ENCODE data around the gene ZNF519. TPM values are rescaled to one million over a fixed set of nuclear protein-coding genes. Genes with fewer than 3 reads are reported as not detected.

The ZNF519 gene
- total and polyA plus RNA-seq, 2 of the 8 experiments (the other 6 are each of a cell fraction or from before 2014, with no cell fraction given): 24.0 to 38.6 TPM

- ChIA-PET POLR2A (ENCODE audit: partially characterized antibody) (no interaction called here), CTCF (ENCODE audit: partially characterized antibody) (no interaction called here)
- Histone ChIP-seq H2BK12ac (ENCODE audit: low read depth, low read length) (no peak overlapping the region), H2AK5ac (ENCODE audit: low read depth, low read length) (no peak overlapping the region), H3K9ac (replicated peaks in 1 of 4; ENCODE audit: extremely low read depth in 1 of 4, low read depth in 3 of 4, low read length in 3 of 4) (no peak overlapping the region), H3K79me2 (ENCODE audit: control insufficient read depth in 1 of 2, insufficient read depth in 2 of 2, low read length in 2 of 2) (peaks cover 11 to 97% of the 10 kb centered on the region in 2 experiments), H3K79me1 (ENCODE audit: low read depth, low read length) (no peaks in the 10 kb centered on the region; the same call in 1 of the 2 replicates), H3K4me1 (replicated peaks in 1 of 4; ENCODE audit: control insufficient read depth in 3 of 4, insufficient read depth in 4 of 4, low read length in 3 of 4) (no peaks in the 10 kb centered on the region), H3K4me3 (ENCODE audit: extremely low read depth in 1 of 4, insufficient read depth in 2 of 4, low read depth in 3 of 4, low read length in 4 of 4) (no peak overlapping the region), H2BK120ac (replicated peaks; ENCODE audit: low read depth, low read length) (no peak overlapping the region), H3K23me2 (ENCODE audit: low read depth, low read length) (no peaks in the 10 kb centered on the region), H4K8ac (ENCODE audit: extremely low read depth, insufficient read depth, low read length) (no peak overlapping the region), H3K4ac (replicated peaks; ENCODE audit: insufficient read length, low read depth, low read length) (no peak overlapping the region), H2BK5ac (ENCODE audit: low read depth, low read length) (no peak overlapping the region), H2BK20ac (ENCODE audit: low read length) (no peak overlapping the region), H4K5ac (ENCODE audit: insufficient read length, low read depth, low read length) (no peak overlapping the region), H2BK15ac (ENCODE audit: low read length) (no peak overlapping the region), H2AFZ (ENCODE audit: low read length) (no peak overlapping the region), H4K20me1 (replicated peaks in 1 of 2; ENCODE audit: control insufficient read depth in 1 of 2, insufficient read depth in 2 of 2, low read length in 2 of 2) (peaks cover 0 to 4% of the 10 kb centered on the region in 2 experiments), H3K4me2 (ENCODE audit: insufficient read depth in 1 of 2, low read depth in 2 of 2, low read length in 2 of 2) (no peak overlapping the region), H3K14ac (ENCODE audit: insufficient read length) (no peak overlapping the region), H3K23ac (ENCODE audit: insufficient read length) (no peak overlapping the region), H3K27ac (ENCODE audit: low read depth, low read length) (no peak overlapping the region), H3K56ac (replicated peaks; ENCODE audit: insufficient read length, low read depth, low read length) (no peak overlapping the region), H3K27me3 (replicated peaks in 1 of 4; ENCODE audit: control insufficient read depth in 3 of 4, extremely low read depth in 1 of 4, insufficient read depth in 3 of 4, low read length in 3 of 4) (no peaks in the 10 kb centered on the region), H4K91ac (replicated peaks; ENCODE audit: insufficient read length, low read length) (no peak overlapping the region), H3K9me3 (ENCODE audit: insufficient read depth in 2 of 2, low read depth in 1 of 2, low read length in 1 of 2) (peaks cover 0 to 3% of the 10 kb centered on the region in 2 experiments; a peak in 1 of 4 replicates), H3K18ac (ENCODE audit: extremely low read depth, low read length) (no peak overlapping the region), H3K36me3 (ENCODE audit: control insufficient read depth in 2 of 4, insufficient read depth in 4 of 4, low read length in 3 of 4) (peaks cover 2 to 13% (median 4%) of the 10 kb centered on the region in 4 experiments; a peak in 5 of 8 replicates)
- no peak for FAIRE-seq
- WGBS, 2 experiments (ENCODE audit: extremely low coverage in 1 of 2, insufficient coverage in 1 of 2, insufficient read length in 1 of 2, insufficient replicate concordance in 2 of 2, low coverage in 1 of 2, low lambda C conversion rate in 2 of 2, missing lambda C conversion rate in 1 of 2): 90% methylated on average over 2 of the region's 2 CpGs; no CpG with 5 or more reads in 1 of the 2 experiments
- no peak for DNase-seq (ENCODE audit: low read depth in 1 of 2, low spot score in 2 of 2)
- TF ChIP-seq SUZ12 (IDR thresholded peaks at IDR 0.05; ENCODE audit: low read length) (no peak), CHD2 (IDR thresholded peaks at IDR 0.05; ENCODE audit: low read length) (no peak), SP2 (IDR thresholded peaks at IDR 0.05; ENCODE audit: low read length) (no peak), ATF3 (IDR thresholded peaks at IDR 0.05; ENCODE audit: insufficient read depth, low read depth, low read length) (no peak), POLR2AphosphoS5 (IDR thresholded peaks at IDR 0.05; ENCODE audit: low read depth, low read length) (no peak), HDAC6 (IDR thresholded peaks at IDR 0.05; ENCODE audit: low read depth, low read length) (no peak), SRF (IDR thresholded peaks at IDR 0.05; ENCODE audit: low read depth, low read length) (no peak), EP300 (IDR thresholded peaks at IDR 0.05; ENCODE audit: borderline replicate concordance in 1 of 2, low read depth in 2 of 2, low read length in 2 of 2) (no peak), MAX (IDR thresholded peaks at IDR 0.05) (no peak), TBP (IDR thresholded peaks at IDR 0.05; ENCODE audit: low read depth, low read length) (no peak), RNF2 (IDR thresholded peaks at IDR 0.05; ENCODE audit: borderline replicate concordance, low read depth, low read length, missing control alignments, poor library complexity, severe bottlenecking) (no peak), BRCA1 (IDR thresholded peaks at IDR 0.05; ENCODE audit: low read depth, low read length) (no peak), CREB1 (IDR thresholded peaks at IDR 0.05) (no peak), KDM5A (IDR thresholded peaks at IDR 0.05; ENCODE audit: low read length) (no peak)
These were observed 14.6 kb downstream of the ZNF519 start for GRCh38 chr18:14117606-14118005.

Data from H1 (cell line).